OCI-LY3 (cell line): ENCODE results near the gene EFNA5.

Experiments used
- CTCF ChIP-seq: fragments of 200-600, 300-600 bp; sonication (generic); IDR thresholded peaks from 2 replicates; pipeline ENCODE4 v1.5.1; 2014; ENCODE audit warnings: antibody characterized with exemption, low read length, low read depth
- EZH2phosphoT487 ChIP-seq: fragments of 200-600 bp; shearing (Covaris generic); IDR thresholded peaks from 2 replicates; pipeline ENCODE4 v1.6.1; 2018; ENCODE audit warnings: antibody characterized with exemption, mixed run types, low read depth

DNA sequence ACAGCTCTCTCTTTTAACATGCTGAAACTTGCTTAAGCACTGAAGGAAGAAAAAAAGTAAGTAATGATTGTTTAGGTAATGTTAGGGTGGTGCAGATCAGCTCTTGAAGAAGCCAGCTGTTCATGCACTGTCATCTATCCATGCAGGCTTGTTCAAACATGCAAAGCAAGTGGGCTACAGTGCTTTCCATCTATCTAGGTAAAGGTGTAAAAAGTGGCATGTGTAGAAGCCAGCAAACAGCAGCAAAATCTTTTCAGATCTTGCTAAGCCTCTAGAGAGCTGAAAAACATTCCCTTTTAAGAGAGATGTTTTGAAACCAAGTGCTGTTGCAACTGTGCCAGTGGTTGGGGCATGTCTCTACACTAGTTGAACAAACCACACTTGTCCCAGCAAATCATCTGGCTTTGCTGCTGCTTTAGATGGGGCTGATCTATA is 214.4 kb downstream of the EFNA5 start:
- TF ChIP-seq CTCF (no peak), EZH2phosphoT487 (no peak)
